H1 (cell line): ENCODE results near the gene ABCD2. TPM values are rescaled to one million over a fixed set of nuclear protein-coding genes. Genes with fewer than 3 reads are reported as not detected.

Experiments used
- YY1 ChIP-seq: IDR thresholded peaks from 2 replicates; pipeline ENCODE4 v1.6.1; 2011; ENCODE audit warnings: low read depth, mild to moderate bottlenecking, low read length
- polyA plus RNA-seq, 7 experiments: library from polyadenylated mRNA; depleted of rRNA in 3 of 7; stranded (reverse) in 5 of 7; unstranded in 2 of 7; fragments of >200 nt in 5 of 7; fragments of 200-250 nt in 2 of 7; gene quantifications; 1 replicate in 5 of 7; 2 replicates in 1 of 7; 4 replicates in 1 of 7; pipeline versions ENCODE4 v1.2.1 to v1.2.3, GENCODE V29; 2011 to 2013; ENCODE audit warnings: missing spikeins in 2 of 7, mixed read lengths in 2 of 7
- total RNA-seq: library from RNA; stranded (reverse); fragmentation: NEBNext Ultra II Directional; extraction: Animal tissue kit (Norgen Biotek cat#: 25700); gene quantifications from 2 replicates; pipeline ENCODE4 v1.2.1, GENCODE V29; 2021

ABCD2 gene
- total and polyA plus RNA-seq, 2 of the 8 experiments (the other 6 are each of a cell fraction or from before 2014, with no cell fraction given): not detected

GRCh38 chr12:39616251-39616650, 3.4 kb downstream of the ABCD2 start (continued):
- TF ChIP-seq YY1: no peak
- TF ChIP-seq, all 59 proteins: peak for 0
